ENCODE measurements around the gene PAH.
"Not testable (repeated sequence)": the region's sequence is repeated elsewhere in the genome, so short reads cannot be mapped to it uniquely, and the experiment has no call there.

The PAH gene

DNA sequence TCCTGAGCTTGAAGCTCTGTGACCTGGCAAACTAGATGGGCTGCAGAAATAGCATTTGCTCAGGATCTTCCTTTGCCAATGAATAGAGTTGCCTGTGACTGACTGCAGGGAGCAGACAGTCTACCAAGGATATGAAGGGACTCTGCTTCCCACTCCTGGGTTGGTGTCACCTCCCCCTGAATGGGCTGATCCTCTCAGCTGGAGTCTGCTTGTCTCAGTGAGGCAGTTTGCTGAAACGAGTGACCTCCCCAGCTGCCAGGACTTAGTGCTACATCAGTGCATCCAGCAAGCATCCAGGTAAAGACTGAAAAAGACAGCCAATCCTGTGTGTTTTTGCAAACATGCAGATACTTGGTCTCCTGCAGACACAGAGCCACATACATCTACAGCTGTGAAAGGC lies 28.5 kb downstream of the PAH start:
- no peak for DNase-seq

DNA sequence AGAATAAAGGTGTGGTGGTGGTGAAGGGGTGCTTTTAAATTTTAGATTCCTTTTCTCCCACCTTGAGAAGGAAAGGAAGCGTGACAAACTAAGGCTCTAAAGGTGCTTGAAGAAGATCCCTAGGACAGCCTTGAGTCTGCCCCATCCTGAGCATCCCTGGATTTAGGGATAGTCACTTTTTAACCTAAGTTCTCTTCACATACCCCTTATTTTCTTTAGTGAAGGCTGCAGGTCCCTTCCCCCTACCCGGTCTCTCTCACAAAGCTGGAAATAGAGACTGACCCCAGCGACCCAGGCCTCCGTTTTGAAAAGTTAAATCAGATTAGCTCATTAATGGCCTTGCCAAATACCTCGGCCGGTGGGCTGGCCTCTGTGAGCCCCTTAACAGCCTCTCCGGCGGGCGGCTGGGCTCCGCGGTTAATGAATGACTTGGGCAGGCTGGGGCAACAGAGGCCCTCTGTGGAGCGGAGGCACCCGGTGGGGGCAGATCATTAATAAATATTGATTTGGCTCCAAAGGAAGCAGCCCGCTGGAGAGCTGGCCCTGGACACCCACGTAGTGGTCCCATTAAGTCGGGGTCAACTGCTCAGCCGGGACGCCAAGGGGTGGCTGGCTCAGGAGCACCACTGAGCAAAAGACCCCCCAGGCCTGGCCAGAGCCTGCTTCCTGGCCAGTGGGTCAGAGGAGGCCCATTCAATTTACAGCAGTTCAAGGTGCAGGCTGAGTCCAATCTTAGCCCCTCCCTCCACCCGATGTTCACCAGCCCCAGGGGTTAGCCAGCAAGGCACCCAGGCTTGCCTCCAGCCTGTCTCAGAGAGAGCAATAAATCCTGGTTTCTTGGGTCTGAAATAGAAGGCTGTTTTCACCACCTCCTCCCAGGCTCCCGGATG lies 31.8 kb downstream of the PAH start:
- no peak for DNase-seq

GRCh38 chr12:102883204-102883799 lies 33.7 kb downstream of the PAH start:
- peak; percentile 64 for DNase-seq

GRCh38 chr12:102880783-102881182 lies 36.3 kb downstream of the PAH start:
- no peak for DNase-seq

DNA sequence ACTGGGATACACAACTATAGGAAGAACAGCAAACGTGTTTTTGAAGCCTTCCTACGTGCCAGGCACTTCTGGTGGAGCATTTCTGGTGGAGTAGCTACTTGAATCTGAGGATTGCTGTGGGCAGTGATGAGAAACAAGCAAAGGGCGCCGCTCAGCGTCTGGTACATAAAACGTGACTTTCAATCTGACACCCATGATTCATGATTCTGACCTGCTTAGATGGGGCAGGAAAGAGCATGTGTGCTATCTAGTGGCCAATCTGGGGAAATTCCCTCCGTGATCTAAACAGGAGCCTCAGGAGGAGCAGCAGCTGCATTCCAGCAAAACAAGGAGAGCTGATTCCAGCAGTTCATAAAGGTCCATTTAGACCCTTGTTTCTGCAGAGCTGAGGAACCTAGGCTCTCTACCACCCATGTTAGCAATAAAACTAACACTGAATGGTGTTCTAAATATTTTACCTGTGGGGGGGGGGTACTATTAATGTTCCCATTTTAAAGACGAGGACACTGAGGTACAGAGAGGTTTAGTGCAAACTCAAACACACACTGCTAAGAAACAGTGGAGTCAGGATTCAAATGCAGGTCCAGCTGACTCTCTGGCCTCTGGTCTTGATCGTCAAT lies 37.8 kb downstream of the PAH start:
- DNase-seq, result no peak

DNA sequence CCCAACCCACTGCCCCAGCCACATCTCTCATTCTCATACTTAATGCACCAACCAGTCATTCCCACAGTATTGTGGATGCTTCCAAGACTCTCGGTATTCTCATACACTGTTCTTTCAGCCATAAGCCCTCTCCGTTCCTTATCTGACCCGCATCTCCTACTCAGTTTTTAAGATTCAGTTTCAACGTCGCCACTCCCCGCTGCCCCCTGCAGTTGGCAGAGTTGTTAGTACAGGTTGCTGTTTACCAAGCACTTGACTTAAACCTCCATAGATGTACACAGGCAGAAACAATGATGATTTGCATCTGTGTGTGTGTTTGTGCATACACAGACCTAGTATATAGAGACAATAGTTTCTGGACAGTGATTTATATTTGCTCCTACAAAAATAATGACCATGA lies 40.2 kb downstream of the PAH start:
- DNase-seq, result no peak

GRCh38 chr12:102874819-102875218 lies 42.2 kb downstream of the PAH start:
- no peak for DNase-seq

GRCh38 chr12:102873077-102873476 lies 44.0 kb downstream of the PAH start:
- no peak for DNase-seq

- no peak for DNase-seq
Measured at GRCh38 chr12:102871014-102871413, 46.0 kb downstream of the PAH start.

DNA sequence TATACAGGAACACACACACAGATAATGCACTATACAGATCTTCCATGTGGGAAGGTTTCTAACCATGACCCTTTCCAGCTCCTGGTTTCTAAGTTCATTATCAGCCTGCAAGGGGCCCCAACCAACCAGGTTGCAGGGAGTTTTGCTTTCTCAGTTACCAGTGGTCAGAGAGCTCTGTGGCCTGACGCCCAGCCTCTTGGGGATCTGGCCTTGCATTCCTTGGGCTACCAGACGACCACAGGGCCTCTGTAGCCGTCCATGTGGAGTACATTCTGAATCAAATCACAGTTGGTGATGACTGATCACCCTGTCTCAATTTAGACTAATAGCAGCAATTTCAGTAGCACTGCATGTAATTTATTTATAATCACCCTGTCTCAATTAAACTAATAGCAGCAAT lies 47.5 kb downstream of the PAH start:
- no peak for DNase-seq

DNA sequence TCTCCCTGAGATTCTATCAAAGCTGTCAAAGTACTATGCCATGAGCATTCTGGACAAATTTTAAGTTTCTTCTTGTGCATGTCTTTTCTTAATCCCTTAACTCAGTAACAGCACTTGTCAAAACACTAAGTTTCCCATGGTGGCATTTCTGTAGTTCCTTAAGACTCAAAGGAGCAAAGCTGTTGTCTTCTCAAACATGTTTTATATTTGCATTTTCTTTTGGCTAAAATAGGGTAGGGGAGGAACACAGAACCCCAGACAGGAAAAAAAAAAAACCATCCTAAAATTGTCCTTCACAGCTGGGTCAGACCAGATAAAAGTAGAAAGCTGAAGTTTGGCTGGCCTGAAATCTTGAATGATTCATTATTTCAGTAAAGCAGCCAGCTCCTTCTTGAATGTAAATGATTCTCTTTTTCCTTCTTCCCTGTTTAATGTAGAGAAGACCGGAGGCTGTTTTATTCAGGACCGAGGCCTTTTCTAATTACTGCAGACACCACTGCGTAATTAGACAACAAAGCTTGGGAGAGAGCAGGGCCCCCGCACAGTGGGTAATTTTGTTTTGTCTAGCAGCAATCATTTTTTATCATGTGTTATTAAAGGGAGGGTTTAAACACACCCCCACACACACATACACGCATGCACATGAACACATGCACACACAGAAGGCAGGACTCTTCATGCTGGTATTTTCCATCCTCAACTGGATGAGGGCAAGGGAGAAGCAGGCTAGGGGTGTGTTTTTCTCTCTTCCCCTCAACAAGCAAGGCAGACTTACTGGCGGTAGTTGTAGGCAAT lies 51.0 kb downstream of the PAH start:
- DNase-seq, result no peak

DNA sequence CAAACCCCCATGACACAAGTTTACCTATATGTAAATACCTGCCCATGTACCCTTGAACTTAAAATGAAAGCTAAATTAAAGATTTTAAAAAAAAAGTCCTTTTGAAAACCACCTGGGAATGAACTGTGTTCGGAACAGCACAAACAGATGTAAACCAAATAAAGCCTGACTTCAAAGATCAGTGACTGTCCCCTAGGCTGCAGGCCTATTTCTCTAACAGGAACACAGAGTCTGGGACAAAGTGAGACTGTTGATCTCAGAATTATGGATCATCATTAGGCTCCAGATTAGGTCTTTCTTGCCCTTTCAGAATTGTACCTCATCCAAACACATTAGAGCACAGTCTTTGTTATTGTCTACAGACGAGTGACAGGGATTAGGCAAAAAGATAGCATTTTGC lies 54.6 kb downstream of the PAH start:
- DNase-seq, result no peak

GRCh38 chr12:102851246-102851645 lies 65.8 kb downstream of the PAH start:
- no peak for DNase-seq

GRCh38 chr12:102849722-102850447 lies 67.2 kb downstream of the PAH start:
- DNase-seq, result no peak

DNA sequence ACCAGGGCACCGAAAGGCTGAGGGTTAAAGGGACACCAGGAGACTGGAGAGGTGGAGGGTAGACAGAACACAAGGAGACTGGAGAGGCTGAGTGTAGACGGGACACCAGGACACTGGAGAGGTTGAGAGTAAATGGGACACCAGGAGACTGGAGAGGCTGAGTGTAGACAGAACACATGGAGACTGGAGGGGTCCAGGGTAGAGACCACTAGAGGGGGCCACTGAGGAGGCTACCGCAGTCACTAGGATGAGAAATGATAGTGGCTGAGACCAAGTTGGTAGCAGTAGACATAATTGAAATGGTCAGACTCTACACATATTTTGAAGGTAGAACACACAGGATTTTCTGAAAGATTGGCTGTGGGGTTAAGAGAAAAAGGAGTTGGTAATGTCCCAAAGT lies 68.2 kb downstream of the PAH start:
- DNase-seq, result no peak

DNA sequence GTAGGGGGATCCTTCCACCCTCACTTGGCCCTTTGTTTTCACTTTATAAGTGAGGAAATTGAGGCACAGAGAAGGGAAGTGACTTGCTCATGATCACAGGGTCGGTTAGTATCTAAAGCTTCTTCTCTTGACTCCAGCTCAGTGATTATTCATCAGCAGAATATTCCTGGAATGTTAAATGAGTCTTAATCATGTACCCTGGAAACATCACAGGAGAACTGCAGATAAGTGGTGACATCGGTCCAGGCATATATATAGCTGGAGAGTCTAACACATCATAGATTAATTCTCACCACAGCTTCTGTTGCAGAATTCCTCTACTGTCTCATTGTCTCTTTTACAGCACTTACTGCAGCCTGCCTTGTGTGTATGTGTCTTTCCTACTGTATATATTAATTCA lies 69.9 kb downstream of the PAH start:
- DNase-seq, result no peak

DNA sequence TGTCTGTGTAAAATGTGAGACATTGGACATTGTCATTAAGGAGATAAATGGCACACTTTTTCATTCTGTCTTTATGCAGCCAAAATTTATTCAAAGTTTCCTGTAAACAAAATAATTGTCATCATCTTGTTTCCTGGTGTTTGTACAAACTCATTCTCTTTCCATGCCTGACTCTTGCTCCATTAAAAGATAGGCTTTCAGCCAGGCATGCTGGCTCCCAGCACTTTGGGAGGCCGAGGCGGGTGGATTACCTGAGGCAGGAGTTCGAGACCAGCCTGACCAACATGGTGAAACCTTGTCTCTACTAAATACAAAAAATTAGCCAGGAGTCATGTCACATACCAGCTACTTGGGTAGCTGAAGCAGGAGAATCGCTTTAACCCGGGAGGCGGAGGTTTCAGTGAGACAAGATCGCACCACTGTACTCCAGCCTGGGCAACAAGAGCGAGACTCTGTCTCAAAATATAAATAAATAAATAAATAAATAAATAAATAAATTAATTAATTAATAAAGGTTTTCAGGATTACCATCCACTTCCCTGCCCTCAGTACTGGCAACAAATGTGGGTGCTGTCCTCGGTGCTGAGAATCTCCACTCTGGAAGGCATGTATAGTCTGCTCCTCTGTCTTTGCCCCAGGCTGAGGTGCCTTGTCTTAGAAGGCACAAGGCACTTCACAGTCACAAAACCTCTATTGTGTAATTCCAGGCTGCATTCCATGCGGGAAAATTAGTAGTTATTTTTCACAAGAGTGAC lies 83.2 kb downstream of the PAH start:
- DNase-seq, result no peak

DNA sequence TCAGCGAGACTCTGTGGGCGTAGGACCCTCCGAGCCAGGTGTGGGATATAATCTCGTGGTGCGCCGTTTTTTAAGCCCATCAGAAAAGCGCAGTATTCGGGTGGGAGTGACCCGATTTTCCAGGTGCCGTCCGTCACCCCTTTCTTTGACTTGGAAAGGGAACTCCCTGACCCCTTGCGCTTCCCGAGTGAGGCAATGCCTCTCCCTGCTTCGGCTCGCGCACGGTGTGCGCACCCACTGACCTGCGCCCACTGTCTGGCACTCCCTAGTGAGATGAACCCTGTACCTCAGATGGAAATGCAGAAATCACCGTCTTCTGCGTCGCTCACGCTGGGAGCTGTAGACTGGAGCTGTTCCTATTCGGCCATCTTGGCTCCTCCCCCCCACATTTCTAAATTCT lies 84.2 kb downstream of the PAH start:
- DNase-seq, result not testable (repeated sequence)

GRCh38 chr12:102824218-102824835 lies 92.7 kb downstream of the PAH start:
- DNase-seq, result no peak

DNA sequence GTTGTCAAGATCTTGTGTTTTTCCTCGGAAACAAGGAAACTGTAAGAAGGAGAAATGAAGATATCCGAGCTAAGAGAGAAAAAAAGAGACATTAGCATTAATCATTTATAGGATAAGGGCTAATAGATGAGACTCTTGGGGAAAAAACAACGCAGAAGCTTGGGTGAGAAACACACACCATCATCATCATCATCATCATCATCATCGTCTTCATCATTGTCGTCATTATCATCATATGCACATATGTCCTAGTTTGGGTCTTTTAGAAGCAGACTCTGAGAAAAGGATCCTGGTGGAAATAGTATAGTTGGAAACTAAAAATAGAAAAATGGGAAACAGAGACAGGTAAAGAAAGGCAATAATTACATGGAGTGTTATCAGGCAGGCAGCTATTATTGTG lies 95.9 kb downstream of the PAH start:
- DNase-seq, result no peak

- no peak for DNase-seq
Measured at GRCh38 chr12:102816816-102817434, 100.1 kb downstream of the PAH start.

Data from activated CD8-positive, alpha-beta memory T cell treated with anti-CD3 and anti-CD28 coated beads for 24 hours (primary cell).